Spleen (tissue), 11 donors: Measurements from ENCODE around the gene HDX. TPM values are rescaled to one million over a fixed set of nuclear protein-coding genes. Genes with fewer than 3 reads are reported as not detected.

ENCODE experiments used
- DNase-seq: peaks from one replicate; pipeline ENCODE4 v3.0.0-alpha.2; 2020
- H3K27ac ChIP-seq, 8 donors: fragments of 200-600 bp; sonication (generic) in 7 of 8; 1 replicate in 4 of 8; 2 replicates in 4 of 8; pipeline versions ENCODE4 v1.5.0 to v1.8.0; 2016 to 2021; ENCODE audit warnings: inconsistent platforms in 4 of 8, mild to moderate bottlenecking in 4 of 8, moderate library complexity in 1 of 8
- H3K27me3 ChIP-seq, 7 donors: fragments of 200-600 bp; sonication (generic) in 6 of 7; replicated peaks in 1 of 7; 1 replicate in 4 of 7; 2 replicates in 3 of 7; pipeline versions ENCODE4 v1.5.0 to v1.8.0; 2016 to 2021; ENCODE audit warnings: inconsistent platforms in 3 of 7, mild to moderate bottlenecking in 1 of 7
- H3K36me3 ChIP-seq, 6 donors: fragments of 200-600 bp; sonication (generic) in 5 of 6; 1 replicate in 4 of 6; 2 replicates in 2 of 6; pipeline versions ENCODE4 v1.5.0 to v1.8.0; 2016 to 2021; ENCODE audit warnings: inconsistent platforms in 2 of 6
- H3K4me1 ChIP-seq, 6 donors: fragments of 200-600 bp; sonication (generic) in 5 of 6; 1 replicate in 3 of 6; 2 replicates in 3 of 6; pipeline versions ENCODE4 v1.5.0 to v1.8.0; 2016 to 2021; ENCODE audit warnings: inconsistent platforms in 3 of 6
- H3K4me3 ChIP-seq, 8 donors: fragments of 200-600 bp; sonication (generic) in 7 of 8; 1 replicate in 4 of 8; 2 replicates in 4 of 8; pipeline versions ENCODE4 v1.5.0 to v1.8.0; 2016 to 2021; ENCODE audit warnings: inconsistent platforms in 4 of 8, mild to moderate bottlenecking in 4 of 8, moderate library complexity in 2 of 8
- H3K9me3 ChIP-seq, 8 donors: fragments of 200-600 bp; sonication (generic) in 7 of 8; 1 replicate in 4 of 8; 2 replicates in 4 of 8; pipeline versions ENCODE4 v1.5.0 to v1.8.0; 2016 to 2021; ENCODE audit warnings: inconsistent platforms in 4 of 8
- POLR2A ChIP-seq, 3 donors: fragments of 450-650 bp; IDR thresholded peaks; one replicate each; pipeline ENCODE4 v1.5.1; 2017; ENCODE audit warnings: antibody characterized with exemption in 3 of 3, mild to moderate bottlenecking in 1 of 3
- POLR2AphosphoS5 ChIP-seq, 3 donors: sonication (generic); formaldehyde crosslinking; IDR thresholded peaks; one replicate each; pipeline ENCODE4 v1.5.1; 2017; ENCODE audit warnings: antibody characterized with exemption in 3 of 3
- WGBS, 5 donors: extraction: QIAGEN DNeasy Blood & Tissue Kit in 3 of 5; methylation state at CpG; one replicate each; pipeline versions ENCODE4 v1.1.5 to v1.1.7; 2013 to 2018; 5-methylcytosine and 5-hydroxymethylcytosine counted together
- intact Hi-C: fragments of 100-400 bp; cut with DNase I; formaldehyde crosslinking; loops from one replicate; pipeline ENCODE4 v1.15.0; 2023; ENCODE audit warnings: low total_unique reads
- polyA plus RNA-seq, 3 donors: library from polyadenylated mRNA; stranded (reverse); fragments of 200-250 nt; gene quantifications; one replicate each; pipeline ENCODE4 v1.2.1, GENCODE V29; 2013
- total RNA-seq, 7 donors: library from RNA; depleted of rRNA in 3 of 7; stranded (reverse); fragments of >200 nt in 3 of 7; fragmentation: NEBNext Ultra II Directional in 4 of 7; extraction: Animal tissue kit (Norgen Biotek cat#: 25700) in 4 of 7; gene quantifications; one replicate each; pipeline versions ENCODE4 v1.1.0 to v1.2.1, GENCODE V29; 2016 to 2021
- TF ChIP-seq, protein P1 (sequence below), 11 experiments: fragments of 200-600 bp in 7 of 11; fragments of 450-650 bp in 4 of 11; sonication (generic) in 4 of 11; IDR thresholded peaks in 8 of 11; conservative IDR thresholded peaks in 3 of 11; 1 replicate in 7 of 11; 2 replicates in 4 of 11; pipeline versions ENCODE4 v1.4.0 to v1.8.0; 2016 to 2021; ENCODE audit warnings: antibody characterized with exemption in 11 of 11, inconsistent platforms in 4 of 11, mild to moderate bottlenecking in 1 of 11
- donor health status: healthy with polysubstance abuse.
- donor health status: DM: no; HTN: no; CAD: no; lungs with moderate emphysema.
- donor health status: DM: no; HTN: no; CAD: no.
- donor health status: Bipolar disorder and iron deficiency.
- donor health status: healthy.
- donor health status: DM: no; HTN: no; CAD: no.
- donor health status: DM: yes; HTN: yes; CAD: no.

HDX gene
- total and polyA plus RNA-seq, 10 donors, result 0.37 to 9.6 (median 5.7) TPM

DNA sequence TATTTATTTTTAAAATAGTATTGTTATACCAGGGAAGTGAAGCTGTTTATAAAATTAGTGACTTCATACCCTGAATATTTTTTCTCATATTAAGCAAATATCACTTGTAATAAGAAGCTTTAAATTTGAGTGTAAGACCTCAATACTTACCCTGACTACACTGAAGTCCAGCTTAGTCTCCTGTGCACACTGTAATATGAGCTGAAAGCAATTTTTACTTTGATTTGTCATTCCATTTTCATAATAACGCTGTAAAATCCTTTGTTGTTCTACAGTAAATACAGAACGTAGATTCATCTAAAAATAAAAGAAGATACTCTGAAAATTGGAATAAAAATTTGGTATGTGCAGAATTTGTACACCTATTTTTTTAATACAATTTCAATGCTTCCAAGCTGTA lies 27.2 kb downstream of the HDX start:
- no peaks in the 10 kb centered on the region for H3K36me3 ChIP-seq
- no peak for DNase-seq
- H3K4me1 ChIP-seq, result no peaks in the 10 kb centered on the region
- no peaks in the 10 kb centered on the region for H3K27me3 ChIP-seq
- no peak overlapping the region for H3K4me3 ChIP-seq
- H3K27ac ChIP-seq, result no peak overlapping the region
- no peaks in the 10 kb centered on the region for H3K9me3 ChIP-seq
- TF ChIP-seq POLR2AphosphoS5 (IDR thresholded peaks at IDR 0.05), result no peak
- TF ChIP-seq, protein P1, sequence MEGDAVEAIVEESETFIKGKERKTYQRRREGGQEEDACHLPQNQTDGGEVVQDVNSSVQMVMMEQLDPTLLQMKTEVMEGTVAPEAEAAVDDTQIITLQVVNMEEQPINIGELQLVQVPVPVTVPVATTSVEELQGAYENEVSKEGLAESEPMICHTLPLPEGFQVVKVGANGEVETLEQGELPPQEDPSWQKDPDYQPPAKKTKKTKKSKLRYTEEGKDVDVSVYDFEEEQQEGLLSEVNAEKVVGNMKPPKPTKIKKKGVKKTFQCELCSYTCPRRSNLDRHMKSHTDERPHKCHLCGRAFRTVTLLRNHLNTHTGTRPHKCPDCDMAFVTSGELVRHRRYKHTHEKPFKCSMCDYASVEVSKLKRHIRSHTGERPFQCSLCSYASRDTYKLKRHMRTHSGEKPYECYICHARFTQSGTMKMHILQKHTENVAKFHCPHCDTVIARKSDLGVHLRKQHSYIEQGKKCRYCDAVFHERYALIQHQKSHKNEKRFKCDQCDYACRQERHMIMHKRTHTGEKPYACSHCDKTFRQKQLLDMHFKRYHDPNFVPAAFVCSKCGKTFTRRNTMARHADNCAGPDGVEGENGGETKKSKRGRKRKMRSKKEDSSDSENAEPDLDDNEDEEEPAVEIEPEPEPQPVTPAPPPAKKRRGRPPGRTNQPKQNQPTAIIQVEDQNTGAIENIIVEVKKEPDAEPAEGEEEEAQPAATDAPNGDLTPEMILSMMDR (IDR thresholded peaks at IDR 0.05 in 8 of 11, conservative IDR thresholded peaks at IDR 0.05 in 3 of 11), result no peak
- TF ChIP-seq POLR2A (IDR thresholded peaks at IDR 0.05), result no peak
- intact Hi-C loops, result no loop called here
- WGBS, 5 donors, result 58 to 89% (median 82%) methylated on average over 2 of the region's 2 CpGs

DNA sequence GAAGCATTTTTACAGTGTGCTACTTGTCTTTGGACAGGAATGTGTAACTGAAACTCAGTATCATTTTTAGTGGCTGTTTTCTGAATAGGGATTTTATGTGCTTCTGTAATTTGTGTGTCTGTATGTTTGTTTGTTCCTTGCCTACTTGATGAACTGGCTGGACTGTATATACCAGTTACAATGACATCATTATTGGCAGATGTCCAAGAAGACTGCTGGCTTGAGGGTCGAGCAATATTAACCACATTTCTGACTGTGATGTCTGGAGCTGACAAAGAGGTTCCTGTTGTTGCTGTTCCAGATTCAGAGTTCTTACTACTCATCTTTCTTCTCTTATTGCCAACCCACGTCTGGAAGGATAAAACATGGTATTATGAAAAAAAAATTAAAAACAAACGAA lies 33.0 kb downstream of the HDX start:
- TF ChIP-seq POLR2AphosphoS5 (IDR thresholded peaks at IDR 0.05) (no peak), POLR2A (IDR thresholded peaks at IDR 0.05) (no peak)
- TF ChIP-seq, protein P1 (IDR thresholded peaks at IDR 0.05 in 8 of 11, conservative IDR thresholded peaks at IDR 0.05 in 3 of 11), result no peak
- 23 to 51% (median 43%) methylated on average over 3 of the region's 3 CpGs for WGBS, 5 donors
- Histone ChIP-seq H3K4me3 (no peak overlapping the region), H3K36me3 (peaks cover 0 to 6% (median 2%) of the 10 kb centered on the region in 6 donors), H3K27ac (no peak overlapping the region), H3K27me3 (no peaks in the 10 kb centered on the region), H3K9me3 (peaks cover 0 to 14% (median 4%) of the 10 kb centered on the region in 8 donors), H3K4me1 (no peaks in the 10 kb centered on the region)
- DNase-seq, result no peak
- intact Hi-C loops, result no loop called here

DNA sequence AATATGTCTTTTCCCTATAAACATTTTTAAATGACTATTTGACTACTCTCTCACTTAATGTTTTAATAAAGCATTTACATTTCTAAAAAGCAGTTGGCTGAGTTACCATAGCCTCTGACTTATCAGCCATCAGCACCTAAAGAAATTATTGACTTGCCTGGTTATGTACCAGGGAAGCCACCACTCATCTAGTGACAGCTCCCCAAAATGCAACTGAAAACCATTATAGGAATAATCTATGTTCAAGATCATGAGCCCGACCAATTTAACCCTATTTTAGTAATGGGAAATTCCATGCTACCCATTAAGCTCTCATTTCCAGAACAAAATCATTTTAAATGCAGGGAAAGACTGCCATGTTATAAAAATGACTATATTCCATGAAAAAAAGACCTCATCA lies 34.4 kb downstream of the HDX start:
- no peaks in the 10 kb centered on the region for H3K27me3 ChIP-seq
- no peaks in the 10 kb centered on the region for H3K4me1 ChIP-seq
- no peak overlapping the region for H3K27ac ChIP-seq
- intact Hi-C loops, result no loop called here
- H3K36me3 ChIP-seq, result peaks cover 0 to 6% (median 2%) of the 10 kb centered on the region in 6 donors
- no peak overlapping the region for H3K4me3 ChIP-seq
- DNase-seq, result no peak
- WGBS, 5 donors, result 53 to 86% (median 63%) methylated on average over 1 of the region's 1 CpG
- TF ChIP-seq POLR2AphosphoS5 (IDR thresholded peaks at IDR 0.05) (no peak), POLR2A (IDR thresholded peaks at IDR 0.05) (no peak)
- TF ChIP-seq, protein P1 (IDR thresholded peaks at IDR 0.05 in 8 of 11, conservative IDR thresholded peaks at IDR 0.05 in 3 of 11), result no peak
- H3K9me3 ChIP-seq, result peaks cover 0 to 18% (median 6%) of the 10 kb centered on the region in 8 donors

DNA sequence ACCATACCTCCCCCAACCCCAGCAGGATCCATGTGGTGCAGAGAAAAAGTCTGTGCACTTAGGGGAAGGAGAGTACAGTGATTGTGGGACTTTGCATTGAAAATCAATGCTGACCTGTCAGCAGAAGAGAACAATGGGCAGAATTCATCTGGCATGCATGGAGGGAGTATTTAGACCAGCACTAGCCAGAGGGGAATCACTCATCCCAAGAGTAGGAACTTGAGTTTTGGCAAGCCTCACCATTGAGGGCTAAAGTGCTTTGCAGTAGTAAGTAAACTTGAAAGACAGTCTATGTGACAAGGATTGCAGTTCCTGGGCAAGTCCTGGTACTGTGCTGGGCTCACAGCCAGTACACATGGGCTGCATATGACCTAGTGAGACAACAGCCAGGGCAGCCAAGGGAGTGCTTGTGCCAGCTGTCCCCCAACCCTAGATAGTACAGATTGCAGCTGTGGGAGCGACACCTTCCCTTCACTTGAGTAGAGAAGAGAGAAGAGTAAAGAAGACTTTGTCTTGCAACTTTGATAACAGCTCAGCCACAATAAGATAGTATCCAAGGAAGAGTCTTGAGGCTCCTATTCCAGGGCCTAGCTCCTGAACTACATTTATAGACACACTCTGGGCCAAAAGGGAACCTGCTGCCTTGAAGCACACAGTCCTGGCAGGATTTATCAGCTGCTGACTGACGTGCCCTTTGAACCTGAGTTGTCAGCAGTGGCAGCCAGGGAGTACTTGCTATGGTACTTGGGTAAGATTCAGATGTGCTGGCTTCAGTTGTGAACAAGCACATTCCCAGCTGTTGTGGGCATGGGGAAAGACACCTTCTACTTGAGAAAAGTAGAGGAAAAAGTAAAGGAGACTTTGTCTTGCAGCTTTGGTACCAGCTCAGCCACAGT lies 48.7 kb downstream of the HDX start:
- Histone ChIP-seq H3K27me3 (no peaks in the 10 kb centered on the region), H3K4me1 (no peaks in the 10 kb centered on the region), H3K4me3 (no peak overlapping the region), H3K27ac (no peak overlapping the region), H3K36me3 (no peaks in the 10 kb centered on the region), H3K9me3 (peaks cover 0 to 25% (median 10%) of the 10 kb centered on the region in 8 donors)
- no peak for DNase-seq
- 55 to 100% (median 87%) methylated on average over 1 to 2 of the region's 2 CpGs for WGBS, 5 donors
- TF ChIP-seq POLR2A (IDR thresholded peaks at IDR 0.05) (no peak), POLR2AphosphoS5 (IDR thresholded peaks at IDR 0.05) (no peak)
- intact Hi-C loops, result no loop called here
